G401.6 (cell line): Measurements from ENCODE around the gene GRHL1.
"Not testable (repeated sequence)": the region's sequence is repeated elsewhere in the genome, so short reads cannot be mapped to it uniquely, and the experiment has no call there.

Experiments
- FAIRE-seq: peaks from 2 replicates; lab custom pipeline; 2012; peaks lifted over from hg19 to GRCh38; lab: Jason Lieb, UNC

The GRHL1 gene

GRCh38 chr2:10027660-10028330, 76.3 kb downstream of the GRHL1 start:
- no peak for FAIRE-seq

GRCh38 chr2:10028407-10028987, 77.0 kb downstream of the GRHL1 start:
- FAIRE-seq: no peak

GRCh38 chr2:10028988-10029874, 77.7 kb downstream of the GRHL1 start:
- no peak for FAIRE-seq

- FAIRE-seq: no peak
Observed at GRCh38 chr2:10029875-10030223, 78.4 kb downstream of the GRHL1 start.

- FAIRE-seq: no peak
Observed at GRCh38 chr2:10030311-10030736, 78.8 kb downstream of the GRHL1 start.

GRCh38 chr2:10030798-10031197, 79.3 kb downstream of the GRHL1 start:
- FAIRE-seq: not testable (repeated sequence)

GRCh38 chr2:10031886-10032745, 80.6 kb downstream of the GRHL1 start:
- FAIRE-seq: no peak

GRCh38 chr2:10032746-10033105, 81.2 kb downstream of the GRHL1 start:
- FAIRE-seq: no peak

- FAIRE-seq: no peak
Observed at GRCh38 chr2:10033251-10034006, 81.9 kb downstream of the GRHL1 start.

- FAIRE-seq: no peak
Observed at GRCh38 chr2:10034333-10035052, 83.0 kb downstream of the GRHL1 start.

GRCh38 chr2:10035053-10035422, 83.5 kb downstream of the GRHL1 start:
- FAIRE-seq: no peak

- FAIRE-seq: no peak
Observed at GRCh38 chr2:10035633-10036032, 84.1 kb downstream of the GRHL1 start.

- FAIRE-seq: no peak
Observed at GRCh38 chr2:10036095-10036884, 84.8 kb downstream of the GRHL1 start.

GRCh38 chr2:10038123-10038522, 86.6 kb downstream of the GRHL1 start:
- FAIRE-seq: no peak

GRCh38 chr2:10038716-10039115, 87.2 kb downstream of the GRHL1 start:
- no peak for FAIRE-seq

- FAIRE-seq: no peak
Observed at GRCh38 chr2:10039658-10040410, 88.3 kb downstream of the GRHL1 start.

GRCh38 chr2:10041711-10042110, 90.2 kb downstream of the GRHL1 start:
- FAIRE-seq: no peak

GRCh38 chr2:10042301-10043161, 91.0 kb downstream of the GRHL1 start:
- no peak for FAIRE-seq
